GM19397 (cell line): ENCODE measurements around the gene ZDHHC22.

Experiments used
- ATAC-seq: cut with Tn5 transposase; IDR thresholded peaks from one replicate; pipeline ENCODE4 v1.9.1; 2021; ENCODE audit warnings: mild to moderate bottlenecking, moderate library complexity; ENCODE audit not compliant: unreplicated experiment

The ZDHHC22 gene

DNA sequence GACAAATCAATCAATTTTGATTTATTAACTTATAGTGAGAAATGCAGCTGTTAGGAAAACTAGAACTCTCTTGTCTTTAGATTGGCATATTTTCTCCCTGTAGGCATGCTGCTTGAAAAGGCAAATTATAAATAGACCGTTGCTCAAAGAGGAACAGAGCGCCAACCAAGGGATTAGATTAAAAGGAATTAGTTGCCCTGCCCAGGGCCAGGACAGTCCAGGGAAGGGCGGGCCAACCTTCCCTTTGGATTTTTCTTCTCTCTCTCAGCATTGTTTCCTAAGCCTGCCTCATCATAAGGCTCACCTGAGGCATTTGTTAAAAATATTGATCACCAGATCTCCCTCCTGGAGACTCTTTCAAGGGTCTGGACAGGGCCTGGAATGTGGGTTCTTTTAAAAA lies 34.9 kb downstream of the ZDHHC22 start:
- ATAC-seq = no peak

- no peak for ATAC-seq
Observed at GRCh38 chr14:77105145-77105939, 36.2 kb downstream of the ZDHHC22 start.

- ATAC-seq = no peak
Observed at GRCh38 chr14:77104393-77104792, 37.2 kb downstream of the ZDHHC22 start.

DNA sequence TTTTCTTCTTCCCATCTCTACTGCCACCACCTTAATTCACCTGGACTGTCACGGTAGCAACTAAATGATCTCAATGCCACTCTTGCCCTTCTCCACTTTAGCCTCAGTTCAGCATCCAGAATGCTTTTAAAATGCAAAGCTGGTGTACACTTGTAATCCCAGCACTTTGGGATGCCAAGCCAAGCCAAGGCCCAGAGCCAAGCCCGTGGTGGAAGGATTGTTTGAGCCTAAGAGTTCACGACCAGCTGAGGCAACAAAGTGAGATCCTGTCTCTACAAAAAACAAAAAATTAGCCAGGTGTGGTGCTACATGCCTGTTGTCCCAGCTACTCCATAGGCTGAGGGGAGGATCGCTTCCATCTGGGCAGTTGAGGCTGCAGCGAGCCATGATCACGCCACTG lies 37.6 kb downstream of the ZDHHC22 start:
- no peak for ATAC-seq

DNA sequence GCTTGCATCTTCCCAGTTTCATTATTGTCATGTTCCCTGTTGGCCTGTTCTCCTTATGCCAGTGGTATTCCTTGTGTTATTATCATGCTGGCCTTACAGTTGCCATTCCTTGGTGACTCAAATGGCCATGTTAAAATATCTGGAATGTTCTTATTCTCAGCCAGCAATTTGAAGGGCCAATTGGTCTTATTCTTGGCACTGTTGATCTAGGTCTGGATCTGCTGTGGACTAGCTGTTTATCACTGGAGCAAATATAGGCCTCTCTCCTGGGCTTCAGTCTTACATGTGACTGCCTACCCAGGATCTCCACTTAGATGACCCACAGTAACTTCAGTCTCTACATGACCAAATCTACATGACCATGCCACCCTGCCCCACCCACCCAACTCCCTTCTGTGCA lies 38.1 kb downstream of the ZDHHC22 start:
- ATAC-seq = no peak

DNA sequence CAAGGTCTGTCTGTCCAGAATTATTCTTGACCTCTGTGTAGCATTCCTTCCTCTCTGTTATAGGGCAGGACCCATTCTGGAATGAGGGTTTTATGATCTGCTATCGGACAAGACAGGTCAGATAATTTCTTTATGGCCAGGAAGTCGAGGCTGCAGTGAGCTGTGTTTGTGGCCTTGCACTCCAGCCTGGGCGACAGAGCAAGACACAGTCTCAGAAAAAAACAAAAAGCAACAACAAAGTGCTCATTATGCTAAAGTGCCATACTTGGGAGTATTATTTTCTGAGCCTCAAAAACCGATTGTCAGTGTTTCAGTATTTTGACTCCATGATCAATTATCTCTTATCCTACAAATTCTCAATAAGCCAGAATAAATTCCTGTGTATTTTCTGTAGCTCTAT lies 39.4 kb downstream of the ZDHHC22 start:
- no peak for ATAC-seq

- ATAC-seq = no peak
Observed at GRCh38 chr14:77100961-77101360, 40.6 kb downstream of the ZDHHC22 start.

DNA sequence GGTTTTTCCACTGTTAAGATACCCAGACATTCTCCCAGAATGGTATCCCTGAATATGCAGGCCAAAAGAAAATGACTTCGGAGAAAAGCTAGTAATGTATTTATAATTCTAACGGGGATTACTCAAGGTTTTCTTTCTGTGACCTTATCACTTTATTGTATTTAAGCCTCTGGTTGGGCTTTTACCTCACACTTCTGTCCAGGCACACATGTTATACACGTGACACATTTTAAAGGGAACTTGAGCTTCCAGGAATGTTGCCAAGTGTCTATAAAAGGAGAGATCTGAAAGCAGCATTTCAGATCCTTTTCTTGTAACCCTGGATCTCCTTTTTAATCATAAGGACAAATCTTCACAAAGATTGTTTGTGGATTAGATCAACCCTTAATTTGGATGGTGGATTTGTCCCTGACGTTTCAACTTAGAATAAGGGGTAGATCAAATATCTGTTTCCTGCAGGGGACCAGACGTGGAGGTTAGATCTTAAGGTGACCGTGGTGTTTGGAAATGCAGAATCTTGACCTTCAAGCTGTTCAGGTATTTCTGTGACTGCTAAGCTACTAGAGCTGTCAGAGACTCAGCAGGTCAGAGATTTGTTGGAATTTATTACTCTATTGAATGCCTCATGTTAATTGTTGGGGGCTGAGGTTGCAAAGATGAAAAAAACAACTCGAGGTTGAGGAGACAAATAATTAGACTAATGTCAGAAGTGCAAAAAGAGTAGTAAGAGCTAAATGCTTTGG lies 42.0 kb downstream of the ZDHHC22 start:
- no peak for ATAC-seq

GRCh38 chr14:77098529-77099353 lies 42.9 kb downstream of the ZDHHC22 start:
- ATAC-seq = no peak

DNA sequence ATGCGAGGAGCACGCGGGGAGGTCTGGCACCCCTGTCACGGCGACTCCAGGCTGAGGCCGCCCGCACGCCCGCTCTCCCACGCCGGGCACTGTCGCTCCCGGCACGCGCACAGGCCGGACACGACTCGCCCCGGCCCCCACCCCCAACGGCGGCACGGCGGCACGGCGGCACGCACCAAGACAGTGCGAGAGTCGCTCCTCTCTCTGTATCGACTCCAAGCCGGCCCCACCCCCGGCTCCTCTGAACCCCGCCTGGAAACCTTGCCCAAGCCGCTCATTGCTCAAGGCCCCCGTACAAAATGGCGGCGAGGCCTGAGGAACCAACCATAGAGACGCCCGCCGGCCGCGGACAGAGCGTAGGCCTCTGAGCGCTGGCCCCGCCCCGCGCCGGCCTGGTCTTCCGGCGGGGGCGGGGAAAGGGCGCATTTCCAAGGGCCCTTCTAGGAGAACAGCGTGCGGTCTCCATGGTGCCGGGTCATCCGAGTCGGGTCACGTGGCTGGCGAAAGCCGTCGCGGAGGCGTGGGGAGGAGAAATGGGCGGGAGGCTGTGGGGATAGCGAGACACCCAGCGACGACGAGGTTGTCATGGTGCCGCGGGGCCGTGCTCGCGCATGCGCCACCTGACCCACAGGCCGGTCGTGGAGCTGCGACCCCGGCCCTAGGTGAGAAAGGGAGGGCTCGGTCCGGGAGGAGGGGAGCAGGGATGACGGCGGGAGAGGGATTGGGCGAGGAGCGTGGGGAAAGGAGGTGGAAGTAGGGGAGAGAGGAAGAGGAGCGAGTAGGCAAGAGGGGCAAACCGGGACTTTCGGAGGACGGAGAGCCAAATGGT lies 43.7 kb downstream of the ZDHHC22 start, which contains the start of gene CIPC:
Gene CIPC (plus strand): TSS at position 559 of the 829 bp plus-strand sequence. CDS start 7,451 bp downstream, outside the sequence.
- peak; percentile 90 for ATAC-seq

DNA sequence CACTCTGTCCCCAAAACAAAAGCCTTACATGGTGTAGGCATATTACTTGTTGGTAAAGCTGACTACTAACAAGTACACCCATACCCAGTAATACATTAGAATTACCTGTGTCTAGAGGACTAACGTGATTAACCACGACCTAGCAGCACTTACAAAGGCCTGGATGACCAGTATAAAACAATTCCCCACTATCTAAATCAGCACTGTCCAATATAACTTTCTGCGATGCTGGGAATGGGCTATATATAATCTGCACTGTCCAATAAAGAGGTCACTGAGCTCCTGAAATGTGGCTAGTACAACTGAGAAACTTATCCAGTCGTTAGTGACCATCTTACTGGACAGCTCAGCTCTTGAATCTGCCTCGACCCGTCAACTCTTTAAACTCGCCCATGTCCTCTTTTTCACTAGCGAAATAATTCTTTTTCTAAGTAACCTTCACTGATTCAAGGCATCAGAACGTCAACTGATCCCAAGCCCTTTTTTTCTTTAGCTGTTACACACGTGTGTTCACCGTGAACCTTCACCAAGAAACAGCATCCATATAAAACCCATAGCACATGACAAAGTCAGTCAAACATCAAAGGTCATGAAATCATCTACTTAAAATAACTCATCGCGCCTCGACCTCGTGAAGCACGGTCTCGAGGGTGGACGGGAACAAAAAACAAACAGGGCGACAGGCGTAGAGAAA lies 44.4 kb downstream of the ZDHHC22 start:
- no peak for ATAC-seq

DNA sequence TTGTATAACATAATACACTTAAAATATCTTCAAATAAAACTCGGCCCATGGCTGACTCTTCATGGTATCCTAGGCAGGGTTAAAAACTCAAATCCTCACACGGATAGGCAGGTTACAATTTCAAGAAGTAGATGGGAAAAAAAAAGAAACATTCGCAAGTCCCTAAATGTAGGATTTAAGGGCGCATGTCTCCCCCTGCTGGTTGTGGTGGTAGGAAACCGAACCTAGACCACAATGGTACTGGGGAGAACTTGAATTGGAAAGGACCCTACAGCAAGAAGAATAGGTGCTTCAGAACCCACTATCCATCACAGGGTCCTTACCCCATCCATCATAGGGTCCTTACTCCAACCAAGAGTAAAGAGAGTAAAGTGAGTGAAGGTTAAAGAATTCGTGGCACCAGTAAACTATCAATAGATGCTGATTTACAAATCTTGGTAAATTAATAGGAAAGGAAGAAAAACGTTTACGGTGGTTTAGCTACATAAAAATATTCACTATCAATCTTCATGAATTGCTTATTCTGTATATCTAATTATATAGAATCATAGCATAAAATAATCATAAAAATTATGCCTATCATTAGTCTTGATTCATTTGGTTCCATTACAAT lies 46.8 kb downstream of the ZDHHC22 start:
- no peak for ATAC-seq

DNA sequence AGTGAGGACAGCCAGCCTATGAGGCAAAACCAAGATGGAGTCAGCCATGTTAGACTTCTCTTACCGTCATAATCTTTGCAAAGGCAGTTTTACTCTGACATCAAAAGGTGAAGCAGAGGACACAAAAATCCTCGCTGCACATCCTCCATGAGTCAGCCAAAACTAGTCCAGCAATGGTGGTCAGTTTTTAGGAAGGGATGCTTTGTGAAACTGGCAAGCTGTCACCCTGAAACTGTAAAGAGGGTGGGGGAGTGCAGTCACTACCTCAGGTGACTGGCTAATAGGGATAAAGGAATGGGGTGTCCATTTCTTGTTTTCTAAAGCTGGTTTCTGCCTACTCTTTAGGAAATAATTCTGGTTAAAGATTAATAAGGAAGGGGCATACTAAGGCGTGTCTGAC lies 48.9 kb downstream of the ZDHHC22 start:
- ATAC-seq = no peak

DNA sequence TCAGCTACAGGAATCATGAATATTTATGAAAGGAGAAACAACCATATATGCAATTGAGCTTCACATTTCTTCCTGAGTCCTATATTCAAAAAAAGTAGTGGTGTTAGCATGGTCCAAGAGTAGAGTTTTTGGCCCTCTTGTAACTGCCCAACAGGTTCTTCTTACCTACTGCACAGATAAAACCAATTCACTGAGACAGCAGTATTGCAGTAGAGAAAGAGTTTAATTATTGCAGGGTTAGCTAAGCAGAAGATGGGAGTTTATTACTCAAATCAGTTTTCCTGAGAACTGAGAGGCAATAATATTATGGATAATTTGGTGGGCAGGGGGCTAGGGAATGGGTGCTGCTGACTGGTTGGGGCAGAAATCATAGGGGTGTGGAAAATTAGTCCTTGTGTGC lies 50.1 kb downstream of the ZDHHC22 start:
- no peak for ATAC-seq

- ATAC-seq = no peak
Observed at GRCh38 chr14:77088645-77089044, 52.9 kb downstream of the ZDHHC22 start.

GRCh38 chr14:77088219-77088618 lies 53.4 kb downstream of the ZDHHC22 start:
- no peak for ATAC-seq

DNA sequence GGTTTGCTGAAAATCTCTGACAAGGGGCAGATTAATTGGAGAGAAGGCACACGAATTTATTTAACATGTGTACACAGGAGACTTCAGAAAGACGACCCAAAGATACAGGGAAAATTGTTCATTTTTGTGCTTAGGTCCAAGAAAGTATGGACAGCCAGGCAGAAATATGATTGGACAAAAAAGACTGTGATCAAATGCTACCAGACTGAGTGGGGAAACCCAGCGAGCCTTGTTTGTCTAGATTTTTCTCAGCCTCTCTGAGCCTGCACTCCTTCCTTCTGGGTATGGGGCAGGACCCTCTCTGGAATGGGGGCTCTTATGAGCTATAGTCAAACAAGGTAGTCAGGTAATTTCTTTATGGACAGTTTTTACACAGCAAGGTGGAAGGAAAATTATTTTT lies 54.0 kb downstream of the ZDHHC22 start:
- ATAC-seq = no peak

- no peak for ATAC-seq
Observed at GRCh38 chr14:77086951-77087350, 54.6 kb downstream of the ZDHHC22 start.

GRCh38 chr14:77086017-77086727 lies 55.4 kb downstream of the ZDHHC22 start:
- ATAC-seq = peak; percentile 56
